GM12801 (cell line): ENCODE data around the gene RBMX.

ENCODE experiments used
- CTCF ChIP-seq: IDR thresholded peaks from one replicate; pipeline ENCODE4 v1.5.1; 2011; ENCODE audit warnings: control low read depth; ENCODE audit not compliant: insufficient read length; ENCODE audit errors: extremely low read depth

The RBMX gene

GRCh38 chrX:136856050-136856449 lies 24.5 kb downstream of the RBMX start:
- TF ChIP-seq CTCF: no peak

GRCh38 chrX:136851526-136851925 lies 29.0 kb downstream of the RBMX start:
- no peak for TF ChIP-seq CTCF

GRCh38 chrX:136850441-136851175 lies 29.9 kb downstream of the RBMX start:
- TF ChIP-seq CTCF: no peak

GRCh38 chrX:136849395-136849794 lies 31.1 kb downstream of the RBMX start:
- TF ChIP-seq CTCF: no peak

GRCh38 chrX:136847874-136848273 lies 32.7 kb downstream of the RBMX start:
- no peak for TF ChIP-seq CTCF

GRCh38 chrX:136839196-136839595 lies 41.3 kb downstream of the RBMX start:
- TF ChIP-seq CTCF: no peak

GRCh38 chrX:136835761-136836160 lies 44.8 kb downstream of the RBMX start:
- no peak for TF ChIP-seq CTCF
